ENCODE measurements around the gene ARAF.
"Not testable (repeated sequence)": the region's sequence is repeated elsewhere in the genome, so short reads cannot be mapped to it uniquely, and the experiment has no call there.

The ARAF gene

GRCh38 chrX:47560934-47561658 is at the start of gene ARAF:
ARAF (plus strand) TSS chrX:47561205; CDS start chrX:47562968, 1,763 bp downstream.
- peak; percentile 98 to 99 for DNase-seq

- not testable (repeated sequence) for DNase-seq
Measured at GRCh38 chrX:47512383-47512782, 48.6 kb upstream of the ARAF start.

- peak in 1 of 2 donors; percentile 6 for DNase-seq
Measured at GRCh38 chrX:47513034-47513965, 47.7 kb upstream of the ARAF start.

- DNase-seq = no peak
Measured at GRCh38 chrX:47514533-47515235, 46.3 kb upstream of the ARAF start.

- no peak for DNase-seq
Measured at GRCh38 chrX:47515941-47516665, 44.9 kb upstream of the ARAF start.

- DNase-seq = no peak
Measured at GRCh38 chrX:47518144-47518543, 42.9 kb upstream of the ARAF start.

- peak; percentile 83 to 84 for DNase-seq
Measured at GRCh38 chrX:47523297-47523696, 37.7 kb upstream of the ARAF start.

GRCh38 chrX:47523713-47524166 is 37.3 kb upstream of the ARAF start:
- DNase-seq = no peak

- no peak for DNase-seq
Measured at GRCh38 chrX:47529548-47529947, 31.5 kb upstream of the ARAF start.

- DNase-seq = no peak
Measured at GRCh38 chrX:47530049-47530448, 31.0 kb upstream of the ARAF start.

GRCh38 chrX:47539860-47540259 is 21.1 kb upstream of the ARAF start:
- no peak for DNase-seq

GRCh38 chrX:47540754-47541538 is 20.1 kb upstream of the ARAF start:
- peak in 1 of 2 donors; percentile 27 for DNase-seq

GRCh38 chrX:47543496-47543895 is 17.5 kb upstream of the ARAF start:
- no peak for DNase-seq

- peak; percentile 90 to 91 for DNase-seq
Measured at GRCh38 chrX:47556045-47556623, 4.9 kb upstream of the ARAF start.

- DNase-seq = no peak
Measured at GRCh38 chrX:47558436-47558835, 2.6 kb upstream of the ARAF start.

GRCh38 chrX:47560179-47560933 is 649 bp upstream of the ARAF start:
- DNase-seq = no peak

- no peak for DNase-seq
Measured at GRCh38 chrX:47561659-47562151, 700 bp downstream of the ARAF start.

GRCh38 chrX:47562615-47563243 is 1.7 kb downstream of the ARAF start:
- DNase-seq = peak; percentile 38 to 43

- DNase-seq = no peak
Measured at GRCh38 chrX:47563801-47564315, 2.9 kb downstream of the ARAF start.

All from CD4-positive, alpha-beta T cell treated with Interleukin-4 for 1 hour (primary cell).